Endometrial microvascular endothelial cells (primary cell): ENCODE measurements around the gene UEVLD. TPM values are rescaled to one million over a fixed set of nuclear protein-coding genes. Genes with fewer than 3 reads are reported as not detected.
"Not testable (repeated sequence)": the region's sequence is repeated elsewhere in the genome, so short reads cannot be mapped to it uniquely, and the experiment has no call there.

Source experiments
- in situ Hi-C: cut with HindIII; loops from 2 replicates; pipeline ENCODE4 v1.10.0; 2017; ENCODE audit warnings: low sequenced_read_pairs, low pct_unique_long_range_greater_than_20kb; ENCODE audit errors: inconsistent ontology term
- total RNA-seq: library from RNA; depleted of rRNA; stranded (reverse); fragments of >200 nt; gene quantifications from one replicate; pipeline ENCODE4 v1.2.3, GENCODE V29; 2015; ENCODE audit errors: inconsistent ontology term

The UEVLD gene
- total RNA-seq, 1 donor from 2014 or later: 26.8 TPM

- in situ Hi-C loops: no loop called here
These were observed 6.6 kb upstream of the UEVLD start for GRCh38 chr11:18594999-18595749.

GRCh38 chr11:18594088-18594487, 5.6 kb upstream of the UEVLD start:
- in situ Hi-C loops: not testable (repeated sequence)

DNA sequence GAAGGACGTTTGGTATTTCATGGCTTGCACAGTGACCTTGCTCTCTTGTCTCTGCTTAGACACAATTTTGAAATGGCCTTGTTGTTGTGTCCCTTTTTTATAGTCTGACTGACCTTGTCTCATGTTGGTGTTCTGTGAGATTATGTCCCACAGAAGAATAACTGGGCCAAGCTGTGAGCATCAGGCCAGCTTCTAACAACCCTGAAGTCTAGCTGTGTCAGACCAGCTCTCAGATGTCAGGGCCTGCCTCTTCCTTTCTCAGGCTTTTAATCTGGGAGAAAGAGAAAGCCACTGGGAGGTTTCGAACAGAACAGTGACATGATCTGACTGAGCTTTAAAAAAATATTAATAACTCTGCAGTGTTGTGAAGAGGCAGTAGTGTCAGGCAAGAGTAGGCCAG, 2.0 kb upstream of the UEVLD start:
- in situ Hi-C loops: no loop called here

GRCh38 chr11:18581825-18582224, 6.7 kb downstream of the UEVLD start:
- in situ Hi-C loops: no loop called here

DNA sequence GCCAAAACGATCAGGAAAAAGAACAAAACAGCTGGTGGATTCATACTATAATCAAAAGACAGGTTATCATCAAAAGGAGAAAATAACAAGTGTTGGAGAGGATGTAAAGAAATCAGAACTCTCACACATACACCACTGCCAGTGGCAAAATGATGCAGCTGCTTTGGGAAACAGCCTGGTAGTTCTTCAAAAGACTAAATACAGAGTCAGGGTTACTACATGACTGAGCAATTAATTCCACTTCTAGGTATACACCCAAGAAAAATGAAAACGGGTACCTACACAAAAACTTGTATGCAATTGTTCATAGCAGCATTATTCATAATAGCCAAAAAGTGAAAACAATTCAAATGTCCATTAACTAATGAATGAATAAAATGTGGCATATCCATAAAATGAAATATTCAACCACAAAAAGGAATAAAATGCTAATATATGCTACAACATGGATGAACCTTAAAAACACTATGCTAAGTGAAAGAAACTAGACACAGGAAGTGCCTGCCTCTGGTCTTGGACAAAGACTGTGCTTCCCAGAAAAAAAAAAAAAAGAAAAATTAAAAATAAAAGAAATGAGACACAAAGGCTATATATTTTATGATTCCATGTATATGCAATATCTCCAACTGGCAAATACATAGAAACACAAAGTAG, 8.3 kb downstream of the UEVLD start:
- in situ Hi-C loops: no loop called here

- in situ Hi-C loops: no loop called here
These were observed 9.4 kb downstream of the UEVLD start for GRCh38 chr11:18578975-18579598.

GRCh38 chr11:18575361-18575760, 13.2 kb downstream of the UEVLD start:
- in situ Hi-C loops: no loop called here

- in situ Hi-C loops: no loop called here
These were observed 21.5 kb downstream of the UEVLD start for GRCh38 chr11:18567081-18567480.

DNA sequence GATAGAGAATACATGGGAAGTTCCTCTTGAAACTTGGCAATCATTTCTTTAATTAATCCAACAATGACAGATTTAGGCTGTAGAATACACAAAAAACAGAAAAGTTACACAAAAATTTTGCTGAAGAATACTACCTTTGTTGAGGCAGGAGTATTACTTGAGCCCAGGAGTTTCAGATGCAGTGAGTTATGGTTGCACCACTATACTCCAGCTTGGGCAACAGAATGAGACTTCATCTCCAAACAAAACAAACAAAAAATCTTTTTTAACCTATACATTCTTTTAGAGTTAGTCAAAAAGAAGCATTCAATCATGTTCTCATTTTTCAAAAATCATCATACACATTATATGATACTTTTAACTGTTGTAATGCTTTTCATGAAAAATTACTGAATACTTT, 22.1 kb downstream of the UEVLD start:
- in situ Hi-C loops: no loop called here

- in situ Hi-C loops: no loop called here
These were observed 24.4 kb downstream of the UEVLD start for GRCh38 chr11:18564149-18564548.

- in situ Hi-C loops: no loop called here
These were observed 25.3 kb downstream of the UEVLD start for GRCh38 chr11:18563090-18563730.

DNA sequence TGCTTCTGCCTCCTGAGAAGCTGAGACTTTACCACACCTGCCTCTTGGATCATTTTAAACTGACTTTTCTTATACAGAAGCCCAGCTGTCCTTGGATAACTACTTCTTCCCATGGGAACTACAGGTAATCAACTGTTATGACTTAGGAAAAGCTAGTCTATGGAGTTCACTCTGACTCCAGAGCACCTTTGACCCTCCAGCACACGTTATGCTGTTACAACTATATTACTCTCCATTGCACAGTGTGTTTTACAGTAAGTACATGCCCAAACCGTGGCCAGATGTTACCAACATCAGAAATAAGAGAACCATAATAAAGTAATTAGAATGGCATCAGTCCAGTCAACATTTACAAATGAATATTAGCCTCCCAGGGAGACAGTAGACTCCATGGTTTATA, 40.5 kb downstream of the UEVLD start:
- in situ Hi-C loops: no loop called here

DNA sequence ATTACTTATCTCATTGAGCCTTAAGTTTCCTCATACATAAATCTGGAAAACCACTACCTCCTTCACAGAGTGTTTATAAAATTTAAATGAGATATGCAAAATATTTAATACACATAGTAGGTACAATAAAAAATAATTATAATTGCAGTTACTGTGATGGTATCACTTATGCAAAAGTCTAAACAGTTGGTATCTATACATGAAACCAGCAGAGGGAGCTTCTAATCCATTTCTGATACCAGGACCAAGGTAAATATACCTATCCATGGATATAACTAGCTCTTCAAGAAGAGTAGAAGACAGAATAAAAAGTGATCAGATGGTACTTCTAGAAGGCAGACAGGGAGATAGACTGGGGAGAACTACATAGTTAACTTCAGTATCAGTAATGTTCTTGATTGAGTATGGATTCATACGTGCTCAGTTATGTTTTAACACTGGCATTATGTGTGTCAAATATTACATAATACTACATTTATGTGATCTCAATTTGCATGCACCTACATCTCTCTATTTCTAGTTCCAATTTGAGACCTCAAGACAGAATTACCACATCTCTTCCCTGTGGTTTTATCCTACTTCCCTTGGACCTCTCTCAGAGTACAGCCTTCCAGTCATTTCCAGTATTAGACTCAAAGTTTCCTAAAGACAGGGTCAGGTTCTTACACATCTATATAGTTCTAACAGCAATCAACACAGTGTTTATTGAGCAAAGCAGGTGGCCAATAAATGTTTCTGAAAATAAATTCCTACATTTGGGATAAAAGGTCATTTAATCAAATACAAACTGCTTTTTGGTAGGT, 48.1 kb downstream of the UEVLD start:
- in situ Hi-C loops: no loop called here

GRCh38 chr11:18536209-18536608, 52.3 kb downstream of the UEVLD start:
- in situ Hi-C loops: no loop called here

DNA sequence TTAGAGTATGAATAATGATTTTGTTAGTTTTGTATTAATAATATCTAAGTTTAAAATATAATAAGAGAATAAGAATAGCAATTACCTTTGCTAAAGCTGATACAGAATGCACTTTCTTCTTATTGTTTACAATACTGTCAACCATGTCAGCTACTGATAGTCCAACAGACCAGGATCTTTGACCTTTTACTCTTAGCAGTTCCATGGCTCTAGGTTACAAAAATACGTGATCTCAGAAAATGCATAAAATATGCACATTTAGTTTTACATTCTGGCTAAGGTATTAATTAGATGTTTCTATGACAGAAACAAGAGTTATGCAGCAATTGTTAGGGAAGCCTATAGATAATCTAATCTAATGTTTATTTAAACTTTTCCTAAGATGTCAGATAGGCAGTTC, 54.3 kb downstream of the UEVLD start:
- in situ Hi-C loops: no loop called here

- in situ Hi-C loops: no loop called here
These were observed 55.2 kb downstream of the UEVLD start for GRCh38 chr11:18533365-18533764.

DNA sequence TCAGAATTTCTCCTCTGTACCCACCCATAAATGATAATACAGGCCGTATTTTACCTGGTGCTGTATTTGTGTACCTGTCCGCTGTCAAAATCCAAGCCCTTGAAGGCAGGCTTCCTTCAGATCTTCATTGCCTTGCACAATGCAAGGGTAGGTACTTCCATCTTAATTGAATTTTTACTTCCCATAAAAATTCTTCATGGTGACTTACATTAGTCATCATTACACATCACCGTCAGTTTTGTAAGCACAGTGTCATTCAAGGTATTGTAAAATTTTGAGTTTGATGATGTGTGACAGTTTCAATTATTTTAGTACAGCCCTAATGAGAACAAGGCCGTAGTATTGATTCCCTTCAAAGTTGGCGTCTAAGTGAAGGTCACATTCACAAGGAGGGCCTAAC, 61.0 kb downstream of the UEVLD start:
- in situ Hi-C loops: no loop called here

- in situ Hi-C loops: no loop called here
These were observed 61.8 kb downstream of the UEVLD start, which contains the start of gene TSG101 for GRCh38 chr11:18526521-18527296. TSG101 (minus strand) TSS chr11:18526942; CDS start chr11:18526816, 126 bp downstream.
